ENCODE data around the gene ADAM12. TPM values are rescaled to one million over a fixed set of nuclear protein-coding genes. Genes with fewer than 3 reads are reported as not detected.

ADAM12 gene
- total RNA-seq, 2 donors from 2014 or later = 0.71 to 1.2 TPM

- no peaks in the 10 kb centered on the region for H3K4me1 ChIP-seq
- no peak overlapping the region for H3K4me3 ChIP-seq
- no peak for DNase-seq (ENCODE audit: low spot score)
- no peaks in the 10 kb centered on the region for H3K9me3 ChIP-seq
- H3K27ac ChIP-seq = no peak overlapping the region
- no peaks in the 10 kb centered on the region for H3K36me3 ChIP-seq
- H3K27me3 ChIP-seq = no peaks in the 10 kb centered on the region
- TF ChIP-seq CTCF (IDR thresholded peaks at IDR 0.05) = no peak
These were observed 180.4 kb downstream of the ADAM12 start for GRCh38 chr10:126207851-126208250.

- H3K9me3 ChIP-seq = no peaks in the 10 kb centered on the region
- no peak for TF ChIP-seq CTCF (IDR thresholded peaks at IDR 0.05)
- H3K27ac ChIP-seq = no peak overlapping the region
- no peaks in the 10 kb centered on the region for H3K4me1 ChIP-seq
- no peaks in the 10 kb centered on the region for H3K36me3 ChIP-seq
- H3K27me3 ChIP-seq = no peaks in the 10 kb centered on the region
- no peak for DNase-seq (ENCODE audit: low spot score)
- no peak overlapping the region for H3K4me3 ChIP-seq
These were observed 180.9 kb downstream of the ADAM12 start for GRCh38 chr10:126207313-126207771.

- no peak overlapping the region for H3K4me3 ChIP-seq
- no peaks in the 10 kb centered on the region for H3K4me1 ChIP-seq
- no peaks in the 10 kb centered on the region for H3K36me3 ChIP-seq
- no peaks in the 10 kb centered on the region for H3K9me3 ChIP-seq
- H3K27ac ChIP-seq = no peak overlapping the region
- DNase-seq (ENCODE audit: low spot score) = no peak
- no peaks in the 10 kb centered on the region for H3K27me3 ChIP-seq
- TF ChIP-seq CTCF (IDR thresholded peaks at IDR 0.05) = no peak
These were observed 182.6 kb downstream of the ADAM12 start for GRCh38 chr10:126205486-126206205.

GRCh38 chr10:126204320-126204719 is 184.0 kb downstream of the ADAM12 start:
- Histone ChIP-seq H3K4me3 (no peak overlapping the region), H3K4me1 (no peaks in the 10 kb centered on the region), H3K9me3 (no peaks in the 10 kb centered on the region), H3K27ac (no peak overlapping the region), H3K36me3 (no peaks in the 10 kb centered on the region), H3K27me3 (no peaks in the 10 kb centered on the region)
- no peak for DNase-seq (ENCODE audit: low spot score)
- TF ChIP-seq CTCF (IDR thresholded peaks at IDR 0.05) = no peak

GRCh38 chr10:126203746-126204145 is 184.5 kb downstream of the ADAM12 start:
- H3K9me3 ChIP-seq = no peaks in the 10 kb centered on the region
- DNase-seq (ENCODE audit: low spot score) = no peak
- H3K36me3 ChIP-seq = no peaks in the 10 kb centered on the region
- TF ChIP-seq CTCF (IDR thresholded peaks at IDR 0.05) = no peak
- no peak overlapping the region for H3K4me3 ChIP-seq
- H3K27ac ChIP-seq = no peak overlapping the region
- H3K4me1 ChIP-seq = no peaks in the 10 kb centered on the region
- no peaks in the 10 kb centered on the region for H3K27me3 ChIP-seq

- Histone ChIP-seq H3K27ac (no peak overlapping the region), H3K27me3 (no peaks in the 10 kb centered on the region), H3K9me3 (no peaks in the 10 kb centered on the region), H3K36me3 (no peaks in the 10 kb centered on the region), H3K4me3 (no peak overlapping the region), H3K4me1 (no peaks in the 10 kb centered on the region)
- no peak for DNase-seq (ENCODE audit: low spot score)
- TF ChIP-seq CTCF (IDR thresholded peaks at IDR 0.05) = no peak
These were observed 186.7 kb downstream of the ADAM12 start for GRCh38 chr10:126201603-126202002.
